Panc1 (cell line): ENCODE measurements around the gene IFNE.
"Not testable (repeated sequence)": the region's sequence is repeated elsewhere in the genome, so short reads cannot be mapped to it uniquely, and the experiment has no call there.

ENCODE experiments used
- CTCF ChIP-seq: fragments of 450-650 bp; IDR thresholded peaks from 2 replicates; pipeline ENCODE4 v1.5.1; 2017; ENCODE audit warnings: mild to moderate bottlenecking
- POLR2AphosphoS5 ChIP-seq: IDR thresholded peaks from 2 replicates; pipeline ENCODE4 v1.6.1; 2012; ENCODE audit warnings: mild to moderate bottlenecking, low read depth, low read length, moderate library complexity
- REST ChIP-seq, 2 experiments: IDR thresholded peaks; 2 replicates each; pipeline ENCODE4 v1.6.1; 2011 to 2012; ENCODE audit warnings: low read depth in 2 of 2, control low read depth in 1 of 2, low read length in 1 of 2, mild to moderate bottlenecking in 1 of 2, moderate library complexity in 1 of 2; ENCODE audit not compliant: insufficient read depth in 1 of 2
- SIN3A ChIP-seq: IDR thresholded peaks from 2 replicates; pipeline ENCODE4 v1.6.1; 2012; ENCODE audit warnings: low read depth, mild to moderate bottlenecking, low read length, moderate library complexity, borderline replicate concordance; ENCODE audit not compliant: insufficient read depth
- TCF7L2 ChIP-seq: IDR thresholded peaks from 2 replicates; pipeline ENCODE4 v1.6.1; 2011; ENCODE audit warnings: mild to moderate bottlenecking, low read depth, low read length, inconsistent platforms

GRCh38 chr9:21435015-21435383 lies 47.1 kb downstream of the IFNE start:
- not testable (repeated sequence) for TF ChIP-seq CTCF; POLR2AphosphoS5; SIN3A; REST (IDR thresholded peaks at IDR 0.05; ENCODE audit: insufficient read depth in 1 of 2, low read depth in 2 of 2, low read length in 1 of 2); TCF7L2
